Omental fat pad (tissue), 4 donors: ENCODE results near the gene MAP4K4. TPM values are rescaled to one million over a fixed set of nuclear protein-coding genes. Genes with fewer than 3 reads are reported as not detected.

Experiments used
- ATAC-seq: fragments of 150-250 bp; one replicate; pipeline ENCODE4 v1.9.1; 2016; ENCODE audit warnings: mild to moderate bottlenecking, moderate library complexity; ENCODE audit not compliant: low FRiP score
- DNase-seq: peaks from one replicate; pipeline ENCODE4 v3.0.0-alpha.2; 2019; ENCODE audit warnings: low spot score
- CTCF ChIP-seq, 3 donors: fragments of 450-650 bp; IDR thresholded peaks; one replicate each; pipeline ENCODE4 v1.5.1; 2016 to 2017; ENCODE audit warnings: antibody characterized with exemption in 3 of 3, mild to moderate bottlenecking in 3 of 3, moderate library complexity in 2 of 3
- total RNA-seq, 4 donors: library from RNA; depleted of rRNA; stranded (reverse); fragments of >200 nt; gene quantifications; one replicate each; pipeline ENCODE4 v1.1.0, GENCODE V29; 2016

Gene MAP4K4
- total RNA-seq, 4 donors from 2014 or later: 85.9 to 199 (median 110) TPM

- TF ChIP-seq CTCF (IDR thresholded peaks at IDR 0.05): no peak
- ATAC-seq (no peak), DNase-seq (no peak)
Observed at GRCh38 chr2:101820519-101820918, 123.0 kb downstream of the MAP4K4 start.

GRCh38 chr2:101821059-101821805 is 123.7 kb downstream of the MAP4K4 start:
- ATAC-seq (no peak), DNase-seq (no peak)
- no peak for TF ChIP-seq CTCF (IDR thresholded peaks at IDR 0.05)

- TF ChIP-seq CTCF (IDR thresholded peaks at IDR 0.05): no peak
- DNase-seq: no peak
- ATAC-seq: no peak
Observed at GRCh38 chr2:101821828-101822458, 124.4 kb downstream of the MAP4K4 start.

GRCh38 chr2:101823347-101823791 is 125.9 kb downstream of the MAP4K4 start:
- no peak for ATAC-seq
- peak in 1 of 3 donors; percentile 24 for TF ChIP-seq CTCF (IDR thresholded peaks at IDR 0.05)
- no peak for DNase-seq

GRCh38 chr2:101823859-101824258 is 126.4 kb downstream of the MAP4K4 start:
- ATAC-seq: no peak
- no peak for TF ChIP-seq CTCF (IDR thresholded peaks at IDR 0.05)

GRCh38 chr2:101826716-101827115 is 129.2 kb downstream of the MAP4K4 start:
- TF ChIP-seq CTCF (IDR thresholded peaks at IDR 0.05): no peak
- ATAC-seq: no peak
- no peak for DNase-seq

More at GRCh38 chr2:101823859-101824258, 126.4 kb downstream of the MAP4K4 start:
- no peak for DNase-seq

GRCh38 chr2:101827246-101827645 is 129.7 kb downstream of the MAP4K4 start:
- peak; percentile 65 for ATAC-seq
- no peak for DNase-seq
- TF ChIP-seq CTCF (IDR thresholded peaks at IDR 0.05): no peak
